Nucleus accumbens (tissue), 56 donors: ENCODE data around the gene ARRB2.
A peak's percentile ranks its signal among the peaks of the same experiment; 100 is the strongest.

Experiments used
- DNase-seq, 56 donors: peaks; one replicate each; lab custom pipeline; 2025; lab: John Stamatoyannopoulos, UW

ARRB2 gene

GRCh38 chr17:4722678-4723240 is 12.3 kb downstream of the ARRB2 start:
- DNase-seq = no peak

- no peak for DNase-seq
These were observed 14.2 kb downstream of the ARRB2 start for GRCh38 chr17:4724650-4725049.

- DNase-seq = peak in 1 of 56 donors; percentile 15
These were observed 15.3 kb downstream of the ARRB2 start for GRCh38 chr17:4725646-4726310.

- no peak for DNase-seq
These were observed 17.7 kb downstream of the ARRB2 start for GRCh38 chr17:4728124-4728523.

GRCh38 chr17:4733073-4733531 is 22.7 kb downstream of the ARRB2 start:
- peak in 1 of 56 donors; percentile 14 for DNase-seq

DNA sequence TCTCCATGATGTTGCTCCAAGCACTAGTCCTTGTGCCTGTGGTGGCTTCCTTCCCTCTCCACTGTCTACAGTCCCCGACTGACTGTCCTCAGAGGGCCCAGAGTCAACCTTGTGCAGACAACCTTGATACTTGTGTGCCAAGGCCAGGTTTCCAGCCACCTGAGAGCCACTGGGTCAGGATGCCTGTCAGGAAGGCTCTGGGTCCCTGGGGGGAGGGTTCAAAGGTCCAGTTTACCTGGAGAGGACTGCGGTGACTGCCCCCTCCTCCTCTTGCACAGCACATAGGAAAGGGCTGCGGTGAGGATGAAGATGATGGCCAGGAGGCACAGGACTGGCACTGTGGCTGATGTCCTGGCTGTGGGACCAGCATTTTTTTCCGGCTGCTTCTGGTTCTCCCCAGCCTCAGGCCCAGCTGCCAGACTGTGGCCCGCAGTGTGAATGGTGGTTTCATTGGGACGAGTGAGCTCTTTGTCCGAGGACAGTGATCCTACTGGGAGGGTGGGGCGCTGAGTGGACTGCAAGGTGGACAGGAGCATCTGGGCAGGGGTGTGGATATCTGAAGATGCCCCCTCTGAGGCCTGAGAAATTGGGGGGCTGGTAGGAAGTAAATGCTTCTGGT is 24.5 kb downstream of the ARRB2 start:
- DNase-seq = no peak

DNA sequence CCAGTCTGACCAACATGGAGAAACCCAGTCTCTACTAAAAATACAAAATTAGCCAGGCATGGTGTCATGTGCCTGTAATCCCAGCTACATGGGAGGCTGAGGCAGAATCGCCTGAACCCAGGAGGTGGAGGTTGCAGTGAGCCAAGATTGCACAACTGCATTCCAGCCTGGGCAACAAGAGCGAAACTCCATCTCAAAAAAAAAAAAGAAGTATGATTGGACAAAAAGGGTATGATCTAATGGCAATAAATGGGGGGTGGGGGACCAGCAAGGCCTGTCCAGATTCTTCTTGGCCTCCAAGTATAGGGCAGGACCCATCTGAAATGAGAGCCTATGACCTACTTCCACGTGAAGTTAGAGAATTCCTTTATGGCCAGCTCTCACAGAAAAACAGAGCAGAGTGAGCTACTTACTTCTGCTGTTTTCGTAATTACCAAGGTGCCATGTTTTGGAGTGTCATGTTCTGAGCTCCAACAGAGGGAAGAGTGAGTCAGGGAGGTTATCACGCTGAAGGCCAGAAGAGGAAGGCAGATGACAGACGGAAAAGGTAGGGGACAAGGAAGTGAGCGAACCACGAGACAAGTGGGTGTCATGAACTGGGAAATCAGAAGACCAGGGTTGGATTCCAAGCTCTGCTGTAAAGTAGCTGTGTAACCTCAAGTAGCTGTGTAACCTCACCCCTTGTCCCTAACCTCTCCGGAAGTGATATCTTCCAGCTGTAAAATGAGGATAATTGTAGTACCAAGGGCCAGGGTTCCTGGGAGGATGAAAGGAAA is 25.6 kb downstream of the ARRB2 start:
- peak in 4 of 56 donors; percentile 4 to 33 (median 14) for DNase-seq

DNA sequence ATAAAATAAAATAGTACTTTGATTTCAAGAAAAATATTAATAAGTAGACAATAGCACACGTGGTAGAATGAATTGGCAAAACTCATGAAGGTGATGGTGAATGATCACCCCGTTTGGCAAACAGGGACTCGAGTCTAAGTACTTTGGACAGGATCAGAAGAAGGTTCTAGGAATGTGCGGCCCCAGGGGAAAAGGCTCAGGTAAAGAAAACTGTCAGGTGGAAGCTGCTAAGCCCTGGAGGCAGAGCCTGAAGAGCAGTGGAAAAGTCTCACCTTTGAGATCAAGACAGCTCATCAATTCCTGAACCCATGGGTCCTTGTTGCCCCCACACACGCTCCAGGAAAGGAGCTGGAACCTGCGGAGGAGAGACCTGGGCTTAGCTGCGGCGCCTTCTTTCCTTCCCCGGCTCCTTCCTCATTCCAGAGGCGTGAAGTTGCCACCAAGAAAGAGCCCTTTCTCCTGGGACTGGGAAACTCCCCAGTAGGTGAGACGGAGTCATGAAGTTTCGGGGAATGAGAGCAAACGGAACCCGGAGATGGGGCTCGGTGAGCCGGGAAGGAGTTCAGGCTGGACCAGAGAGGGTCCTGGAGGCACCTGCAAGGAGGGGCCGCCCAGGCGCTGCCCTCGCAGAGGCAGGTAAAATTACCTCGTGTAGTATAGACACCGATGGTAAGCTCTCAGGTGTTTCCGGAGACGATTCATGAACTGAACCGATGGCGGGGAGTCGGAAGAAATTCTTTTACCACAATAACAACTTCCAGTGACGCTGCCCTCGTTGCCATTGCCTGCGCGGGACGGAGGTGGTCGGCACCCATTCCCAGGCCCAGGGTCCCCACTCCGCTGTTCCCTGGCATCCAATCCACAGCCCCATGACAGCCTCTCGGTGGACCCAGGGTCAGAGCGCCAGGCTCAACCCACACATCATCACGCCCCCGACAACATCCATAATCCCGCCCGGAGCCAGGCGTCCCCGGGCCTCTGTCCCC is 28.0 kb downstream of the ARRB2 start:
- DNase-seq = no peak

DNA sequence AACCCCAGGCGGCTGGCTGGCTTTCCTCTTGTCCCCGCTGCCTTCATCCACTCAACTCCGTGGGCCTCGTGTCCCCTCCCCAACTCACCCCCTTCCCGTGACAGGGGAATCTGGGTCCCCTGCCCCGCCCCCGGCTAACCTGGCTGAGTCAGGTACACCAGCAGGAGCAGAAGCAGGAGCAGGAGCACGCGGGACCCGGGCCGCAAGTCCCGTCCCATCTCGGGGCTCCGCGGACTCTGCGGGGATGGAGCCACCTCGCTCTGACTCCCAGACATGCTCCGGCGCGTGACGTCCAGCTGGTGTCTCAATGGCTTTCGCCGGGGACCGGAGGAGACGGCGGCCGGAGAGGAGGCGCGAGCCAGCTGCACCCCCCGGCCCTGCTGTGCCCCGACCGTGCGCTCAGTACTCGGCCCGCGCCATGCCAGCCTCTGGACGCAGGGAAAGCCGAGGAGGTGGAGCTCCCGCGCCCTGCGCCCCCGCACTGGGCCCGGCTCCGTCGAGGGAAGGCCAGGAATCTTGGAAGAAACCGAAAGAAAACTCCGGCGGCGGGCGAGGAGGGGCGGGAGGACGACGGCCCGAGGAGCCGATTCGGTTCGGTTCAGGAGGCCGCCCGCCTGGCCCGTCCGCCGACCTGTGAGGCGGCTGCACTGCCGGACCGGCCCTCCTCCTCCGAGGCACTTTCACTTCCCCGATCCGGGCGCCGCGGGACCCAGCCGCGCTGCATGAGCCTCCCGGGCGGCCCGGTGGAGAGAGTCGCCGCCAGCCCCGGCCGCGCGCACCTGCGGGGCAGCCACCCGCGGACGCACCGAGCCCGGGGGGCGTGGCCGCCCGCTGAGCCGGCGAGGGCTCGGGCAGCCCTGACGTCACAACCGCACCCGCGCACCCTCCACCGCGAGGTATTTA is 28.9 kb downstream of the ARRB2 start, which contains the start of the genes CXCL16 and ZMYND15:
Gene CXCL16, minus strand, starts transcription at position 807 of the 903 bp plus-strand sequence. Its CDS starts 589 bp downstream, at position 218.
Gene ZMYND15, plus strand, starts transcription at position 712 of the 903 bp plus-strand sequence. CDS start 716 bp downstream, outside the sequence.
- DNase-seq = peak in 12 of 56 donors; percentile 12 to 54 (median 26)

- DNase-seq = no peak
These were observed 29.6 kb downstream of the ARRB2 start for GRCh38 chr17:4740025-4740351.

DNA sequence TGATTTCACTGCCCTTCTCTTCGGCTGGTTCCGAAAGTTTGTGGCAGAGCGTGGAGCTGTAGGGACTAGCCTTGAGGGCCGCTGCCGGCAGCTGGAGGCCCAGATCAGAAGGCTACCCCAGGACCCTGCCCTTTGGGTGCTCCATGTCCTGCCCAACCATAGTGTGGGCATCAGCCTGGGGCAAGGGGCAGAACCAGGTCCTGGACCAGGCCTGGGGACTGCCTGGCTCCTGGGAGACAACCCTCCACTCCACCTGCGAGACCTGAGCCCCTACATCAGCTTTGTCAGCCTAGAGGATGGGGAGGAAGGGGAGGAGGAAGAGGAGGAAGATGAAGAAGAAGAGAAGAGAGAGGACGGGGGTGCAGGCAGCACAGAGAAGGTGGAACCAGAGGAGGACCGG is 30.2 kb downstream of the ARRB2 start:
- DNase-seq = no peak

DNA sequence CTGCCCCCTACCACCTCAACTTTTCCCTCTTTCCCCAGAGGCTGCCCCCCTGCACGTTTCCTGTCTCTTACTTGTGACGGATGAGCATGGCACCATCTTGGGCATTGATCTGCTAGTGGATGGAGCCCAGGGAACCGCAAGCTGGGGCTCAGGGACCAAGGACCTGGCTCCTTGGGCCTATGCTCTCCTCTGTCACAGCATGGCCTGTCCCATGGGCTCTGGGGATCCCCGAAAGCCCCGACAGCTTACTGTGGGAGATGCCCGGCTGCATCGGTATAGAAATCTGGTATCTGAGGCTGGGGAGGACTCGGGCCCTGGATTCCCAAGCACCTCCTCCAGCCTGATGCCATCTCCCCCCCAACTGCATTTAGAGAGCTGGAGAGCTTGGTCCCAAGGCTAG is 31.1 kb downstream of the ARRB2 start:
- no peak for DNase-seq

- DNase-seq = no peak
These were observed 31.7 kb downstream of the ARRB2 start for GRCh38 chr17:4742133-4742532.

- DNase-seq = no peak
These were observed 32.2 kb downstream of the ARRB2 start for GRCh38 chr17:4742629-4743028.

- no peak for DNase-seq
These were observed 32.8 kb downstream of the ARRB2 start for GRCh38 chr17:4743216-4743615.

GRCh38 chr17:4743898-4744297 is 33.5 kb downstream of the ARRB2 start:
- DNase-seq = no peak

GRCh38 chr17:4744999-4745969 is 34.9 kb downstream of the ARRB2 start:
- DNase-seq = no peak
